Adrenal gland (tissue), 12 donors: Measurements from ENCODE around the gene KCNIP2. TPM values are rescaled to one million over a fixed set of nuclear protein-coding genes. Genes with fewer than 3 reads are reported as not detected.

Experiments used
- DNase-seq, 7 donors: peaks; one replicate each; pipeline ENCODE4 v3.0.0-alpha.2; 2019 to 2020
- H3K27ac ChIP-seq, 5 donors: fragments of 200-600 bp; sonication (generic) in 4 of 5; 1 replicate in 3 of 5; 2 replicates in 2 of 5; pipeline versions ENCODE4 v1.5.1 to v1.8.0; 2016 to 2020; ENCODE audit warnings: mild to moderate bottlenecking in 1 of 5
- H3K27me3 ChIP-seq: fragments of 200-600 bp; 2 replicates; pipeline ENCODE4 v1.8.0; 2021
- H3K36me3 ChIP-seq, 2 donors: fragments of 200-600 bp; replicated peaks in 1 of 2; 1 replicate in 1 of 2; 2 replicates in 1 of 2; pipeline versions ENCODE4 v1.5.1 to v1.8.0; 2018 to 2022
- H3K4me1 ChIP-seq, 2 donors: fragments of 200-600 bp; replicated peaks in 1 of 2; 1 replicate in 1 of 2; 2 replicates in 1 of 2; pipeline versions ENCODE4 v1.5.1 to v1.8.0; 2018 to 2021
- H3K4me3 ChIP-seq, 4 donors: fragments of 200-600 bp; sonication (generic) in 3 of 4; one replicate each; pipeline ENCODE4 v1.5.1; 2016 to 2018
- H3K9me3 ChIP-seq, 3 donors: fragments of 200-600 bp; sonication (generic) in 1 of 3; replicated peaks in 1 of 3; 1 replicate in 2 of 3; 2 replicates in 1 of 3; pipeline versions ENCODE4 v1.5.1 to v1.8.0; 2016 to 2021
- CTCF ChIP-seq, 6 experiments: fragments of 450-650 bp in 4 of 6; fragments of 200-600 bp in 2 of 6; sonication (generic) in 1 of 6; IDR thresholded peaks; 1 replicate in 5 of 6; 2 replicates in 1 of 6; pipeline versions ENCODE4 v1.5.1 to v1.8.0; 2016 to 2021; ENCODE audit warnings: antibody characterized with exemption in 6 of 6, mild to moderate bottlenecking in 2 of 6, moderate library complexity in 1 of 6
- POLR2A ChIP-seq, 2 donors: fragments of 450-650 bp; IDR thresholded peaks; one replicate each; pipeline ENCODE4 v1.6.1; 2017; ENCODE audit warnings: antibody characterized with exemption in 2 of 2, mild to moderate bottlenecking in 2 of 2, moderate library complexity in 1 of 2
- WGBS, 4 donors: extraction: QIAGEN DNeasy Blood & Tissue Kit in 2 of 4; methylation state at CpG; one replicate each; pipeline versions ENCODE4 v1.1.5 to v1.1.7; 2013 to 2017; 5-methylcytosine and 5-hydroxymethylcytosine counted together
- intact Hi-C, 2 donors: fragments of 100-400 bp; cut with DNase I; formaldehyde crosslinking; loops; one replicate each; pipeline versions ENCODE4 v1.14.1 to v1.15.0; 2022 to 2023
- polyA plus RNA-seq, 3 donors: library from polyadenylated mRNA; stranded (reverse); fragments of 200-250 nt in 2 of 3; fragments of 350-450 nt in 1 of 3; fragmentation: Illumina TruSeq in 1 of 3; extraction: RNeasy Lipid Tissue Mini Kit (QIAGEN cat#74804) in 1 of 3; gene quantifications; one replicate each; pipeline ENCODE4 v1.2.3, GENCODE V29; 2013 to 2014
- total RNA-seq, 9 donors: library from RNA; depleted of rRNA in 4 of 9; stranded (reverse); fragments of >200 nt in 4 of 9; fragments of 120-200 nt in 1 of 9; fragmentation: NEBNext Ultra II Directional in 1 of 9; extraction: Animal tissue kit (Norgen Biotek cat#: 25700) in 1 of 9; gene quantifications; one replicate each; pipeline versions ENCODE4 v1.1.0 to v1.2.4, GENCODE V29; 2013 to 2023
- donor health status: healthy with polysubstance abuse.
- donor health status: Bipolar disorder and iron deficiency.
- donor health status: DM: yes; HTN: yes; CAD: no.
- donor health status: DM: no; HTN: no; CAD: no.
- donor health status: DM: no; HTN: no; CAD: no.
- donor health status: DM: yes; HTN: yes; CAD: no.

The KCNIP2 gene
- total and polyA plus RNA-seq, 12 donors, result 2.2 to 23.0 (median 4.6) TPM; not detected in 1

- Histone ChIP-seq H3K9me3 (peaks cover 0 to 8% (median 0%) of the 10 kb centered on the region in 3 donors), H3K4me1 (peaks cover 7 to 15% of the 10 kb centered on the region in 2 donors), H3K27ac (no peak overlapping the region), H3K4me3 (no peak overlapping the region), H3K27me3 (no peaks in the 10 kb centered on the region), H3K36me3 (no peaks in the 10 kb centered on the region)
- TF ChIP-seq POLR2A (IDR thresholded peaks at IDR 0.05) (no peak), CTCF (IDR thresholded peaks at IDR 0.05) (no peak)
- intact Hi-C loops, result no loop called here
- no peak for DNase-seq
- WGBS, 4 donors, result 0 to 97% (median 25%) methylated on average over 1 of the region's 1 CpG
Measured at GRCh38 chr10:101857802-101858476, 14.3 kb upstream of the KCNIP2 start.

GRCh38 chr10:101856626-101857025, 13.0 kb upstream of the KCNIP2 start:
- peaks cover 7 to 15% of the 10 kb centered on the region in 2 donors for H3K4me1 ChIP-seq
- TF ChIP-seq POLR2A (IDR thresholded peaks at IDR 0.05), result no peak
- TF ChIP-seq CTCF (IDR thresholded peaks at IDR 0.05), result no peak
- H3K36me3 ChIP-seq, result no peaks in the 10 kb centered on the region
- no peaks in the 10 kb centered on the region for H3K27me3 ChIP-seq
- peaks cover 0 to 8% (median 0%) of the 10 kb centered on the region in 3 donors for H3K9me3 ChIP-seq
- DNase-seq, result peak in 4 of 7 donors; percentile 47 to 73 (median 52)
- H3K27ac ChIP-seq, result no peak overlapping the region
- no peak overlapping the region for H3K4me3 ChIP-seq
- intact Hi-C loops, result no loop called here

- Histone ChIP-seq H3K27ac (peak overlapping the region in 1 of 5 donors; percentile 9), H3K27me3 (no peaks in the 10 kb centered on the region), H3K4me3 (no peak overlapping the region), H3K9me3 (no peaks in the 10 kb centered on the region), H3K36me3 (peaks cover 0 to 10% of the 10 kb centered on the region in 2 donors), H3K4me1 (peaks cover 0 to 25% of the 10 kb centered on the region in 2 donors)
- WGBS, 4 donors, result 61 to 70% (median 65%) methylated on average over 4 of the region's 4 CpGs
- DNase-seq, result peak in 5 of 7 donors; percentile 44 to 58 (median 50)
- intact Hi-C loops, result no loop called here
- TF ChIP-seq POLR2A (IDR thresholded peaks at IDR 0.05) (no peak), CTCF (IDR thresholded peaks at IDR 0.05) (no peak)
Measured at GRCh38 chr10:101851411-101852116, 8.0 kb upstream of the KCNIP2 start.

- 87 to 93% (median 92%) methylated on average over 3 of the region's 3 CpGs for WGBS, 4 donors
- H3K4me1 ChIP-seq, result peaks cover 0 to 19% of the 10 kb centered on the region in 2 donors
- no peaks in the 10 kb centered on the region for H3K9me3 ChIP-seq
- intact Hi-C loops, result no loop called here
- H3K4me3 ChIP-seq, result no peak overlapping the region
- H3K27me3 ChIP-seq, result no peaks in the 10 kb centered on the region
- H3K36me3 ChIP-seq, result peaks cover 0 to 10% of the 10 kb centered on the region in 2 donors
- TF ChIP-seq POLR2A (IDR thresholded peaks at IDR 0.05), result no peak
- TF ChIP-seq CTCF (IDR thresholded peaks at IDR 0.05), result no peak
- H3K27ac ChIP-seq, result no peak overlapping the region
- no peak for DNase-seq
Measured at GRCh38 chr10:101850749-101851148, 7.1 kb upstream of the KCNIP2 start.
